ENCODE data around the gene FSTL3. TPM values are rescaled to one million over a fixed set of nuclear protein-coding genes. Genes with fewer than 3 reads are reported as not detected.

The FSTL3 gene
- total RNA-seq, 2 donors from 2014 or later = 72.4 to 236 TPM

DNA sequence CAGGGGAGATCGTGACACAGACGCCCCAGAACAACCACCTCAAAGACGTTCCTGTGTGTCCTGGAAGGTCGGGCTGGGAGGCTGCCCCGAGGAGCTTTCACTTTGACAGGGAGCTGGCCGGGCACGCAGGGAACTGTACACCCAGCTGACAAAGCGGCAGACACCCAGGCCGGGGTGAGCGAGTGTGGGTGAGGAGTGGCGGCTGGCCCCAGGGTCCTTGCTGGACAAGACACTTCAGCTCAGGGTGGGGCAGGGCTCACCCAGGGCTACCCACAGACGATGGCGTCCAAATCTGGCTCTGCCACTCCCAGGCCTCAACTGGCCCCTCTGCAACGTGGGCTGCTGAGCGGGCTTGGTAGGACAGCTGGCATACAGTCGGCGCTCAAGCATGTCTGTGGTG is 34.5 kb upstream of the FSTL3 start:
- WGBS, 2 donors = 72 to 84% methylated on average over 11 to 14 of the region's 17 CpGs
- H3K9me3 ChIP-seq = no peaks in the 10 kb centered on the region
- DNase-seq = no peak
- H3K27me3 ChIP-seq = no peaks in the 10 kb centered on the region
- no peak overlapping the region for H3K27ac ChIP-seq
- intact Hi-C loops (cut with DNase I) = no loop called here
- TF ChIP-seq POLR2A (IDR thresholded peaks at IDR 0.05) = no peak
- no peak for TF ChIP-seq CTCF (IDR thresholded peaks at IDR 0.05)
- no peak overlapping the region for H3K4me3 ChIP-seq
- peaks cover 14% of the 10 kb centered on the region for H3K4me1 ChIP-seq
- no peak for ATAC-seq
- no peaks in the 10 kb centered on the region for H3K36me3 ChIP-seq (replicated peaks in 1 of 2; ENCODE audit: insufficient read depth in 1 of 2, low read depth in 2 of 2)

DNA sequence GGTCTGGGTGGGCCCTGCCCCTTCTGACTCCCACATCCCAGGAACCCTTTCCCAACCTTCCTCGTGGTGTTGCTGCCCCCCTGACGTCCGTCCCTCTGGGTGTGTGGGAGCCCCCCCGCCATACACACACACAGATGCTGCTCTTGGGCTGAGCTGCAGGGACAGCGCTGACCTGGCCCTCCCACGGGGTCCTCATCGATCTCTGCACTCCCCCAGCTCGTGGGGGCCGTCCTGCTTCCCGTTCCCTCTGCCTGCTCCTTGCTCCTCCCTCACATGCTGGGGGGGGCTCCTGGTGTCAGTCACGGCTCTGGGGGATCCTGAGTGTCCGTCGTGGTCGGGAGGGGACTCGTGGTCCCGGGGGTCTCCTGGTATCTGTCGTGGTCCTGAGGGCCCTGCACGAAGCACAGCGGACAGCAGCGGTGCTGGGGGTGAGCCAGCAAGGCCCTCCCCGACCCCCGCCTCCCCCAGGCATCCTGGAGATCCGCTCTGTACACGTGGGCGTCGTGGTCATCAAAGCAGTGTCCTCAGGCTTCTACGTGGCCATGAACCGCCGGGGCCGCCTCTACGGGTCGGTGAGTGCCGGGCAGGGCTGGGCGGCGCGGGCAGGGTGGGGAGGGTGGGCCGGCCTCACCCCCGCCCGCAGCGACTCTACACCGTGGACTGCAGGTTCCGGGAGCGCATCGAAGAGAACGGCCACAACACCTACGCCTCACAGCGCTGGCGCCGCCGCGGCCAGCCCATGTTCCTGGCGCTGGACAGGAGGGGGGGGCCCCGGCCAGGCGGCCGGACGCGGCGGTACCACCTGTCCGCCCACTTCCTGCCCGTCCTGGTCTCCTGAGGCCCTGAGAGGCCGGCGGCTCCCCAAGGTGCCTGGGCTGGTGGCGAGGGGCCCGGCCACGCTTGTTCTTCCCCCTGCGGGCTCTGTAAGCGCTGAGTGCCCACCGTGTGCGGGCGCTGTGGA is 33.1 kb upstream of the FSTL3 start:
- intact Hi-C loops (cut with DNase I) = no loop called here
- DNase-seq (no peak), ATAC-seq (no peak)
- TF ChIP-seq POLR2A (IDR thresholded peaks at IDR 0.05) = no peak
- no peak for TF ChIP-seq CTCF (IDR thresholded peaks at IDR 0.05)
- Histone ChIP-seq H3K9me3 (no peaks in the 10 kb centered on the region), H3K4me3 (no peak overlapping the region), H3K27me3 (no peaks in the 10 kb centered on the region), H3K27ac (no peak overlapping the region), H3K36me3 (replicated peaks in 1 of 2; ENCODE audit: insufficient read depth in 1 of 2, low read depth in 2 of 2) (peaks cover 0 to 6% of the 10 kb centered on the region in 2 donors), H3K4me1 (peaks cover 14% of the 10 kb centered on the region)
- WGBS, 2 donors = 78 to 86% methylated on average over 17 to 51 of the region's 70 CpGs

GRCh38 chr19:643736-644135 is 32.5 kb upstream of the FSTL3 start:
- Histone ChIP-seq H3K9me3 (no peaks in the 10 kb centered on the region), H3K27me3 (no peaks in the 10 kb centered on the region), H3K36me3 (replicated peaks in 1 of 2; ENCODE audit: insufficient read depth in 1 of 2, low read depth in 2 of 2) (peaks cover 5 to 11% of the 10 kb centered on the region in 2 donors), H3K4me3 (no peak overlapping the region), H3K27ac (no peak overlapping the region), H3K4me1 (peaks cover 11% of the 10 kb centered on the region)
- intact Hi-C loops (cut with DNase I) = no loop called here
- DNase-seq (no peak), ATAC-seq (no peak)
- no peak for TF ChIP-seq CTCF (IDR thresholded peaks at IDR 0.05)
- no peak for TF ChIP-seq POLR2A (IDR thresholded peaks at IDR 0.05)
- WGBS, 2 donors = 80 to 89% methylated on average over 12 to 23 of the region's 24 CpGs

DNA sequence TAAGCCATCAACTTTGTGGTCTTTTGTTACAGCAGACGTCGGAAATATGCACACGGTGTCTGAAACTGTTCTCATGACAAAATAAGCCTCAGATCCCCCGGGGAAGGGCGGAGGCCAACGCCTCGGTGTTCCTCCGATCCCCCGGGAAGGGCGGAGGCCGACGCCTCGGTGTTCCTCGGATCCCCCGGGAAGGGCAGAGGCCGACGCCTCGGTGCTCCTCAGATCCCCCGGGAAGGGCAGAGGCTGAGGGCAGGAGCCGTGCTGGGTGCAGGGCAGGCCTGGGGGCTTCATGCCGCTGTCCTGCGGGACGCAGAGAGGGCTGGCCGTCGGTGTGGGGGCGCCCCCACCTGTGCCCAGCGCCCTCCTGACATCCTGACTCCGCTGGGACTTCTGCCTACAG is 31.8 kb upstream of the FSTL3 start:
- TF ChIP-seq POLR2A (IDR thresholded peaks at IDR 0.05) = no peak
- no peak for TF ChIP-seq CTCF (IDR thresholded peaks at IDR 0.05)
- Histone ChIP-seq H3K4me3 (no peak overlapping the region), H3K9me3 (no peaks in the 10 kb centered on the region), H3K36me3 (replicated peaks in 1 of 2; ENCODE audit: insufficient read depth in 1 of 2, low read depth in 2 of 2) (peaks cover 7 to 13% of the 10 kb centered on the region in 2 donors), H3K27me3 (no peaks in the 10 kb centered on the region), H3K27ac (no peak overlapping the region), H3K4me1 (peaks cover 5% of the 10 kb centered on the region)
- DNase-seq = no peak
- ATAC-seq = no peak
- 72% methylated on average over 21 to 22 of the region's 28 CpGs for WGBS, 2 donors
- intact Hi-C loops (cut with DNase I) = no loop called here
